Endothelial cell of umbilical vein (primary cell): ENCODE results near the gene GRAMD1A.

Experiments
- EZH2 ChIP-seq: IDR thresholded peaks from 2 replicates; pipeline ENCODE4 v1.6.1; 2012; ENCODE audit warnings: borderline replicate concordance, low read depth, mild to moderate bottlenecking, moderate library complexity, low read length, inconsistent platforms; ENCODE audit not compliant: severe bottlenecking
- FOS ChIP-seq: IDR thresholded peaks from 2 replicates; pipeline ENCODE4 v1.6.1; 2011; ENCODE audit warnings: mild to moderate bottlenecking, low read length, moderate library complexity, borderline replicate concordance; ENCODE audit not compliant: insufficient read depth
- POLR2A ChIP-seq: IDR thresholded peaks from 2 replicates; pipeline ENCODE4 v1.6.1; 2012; ENCODE audit warnings: low read depth, mild to moderate bottlenecking, control low read depth, low read length
- POLR2AphosphoS5 ChIP-seq: IDR thresholded peaks from 2 replicates; pipeline ENCODE4 v1.6.1; 2012; ENCODE audit warnings: low read depth, mild to moderate bottlenecking, control low read depth, low read length, moderate library complexity; ENCODE audit not compliant: insufficient read depth
- TF ChIP-seq, protein P1 (sequence below), 2 donors: IDR thresholded peaks; 1 replicate in 1 of 2; 2 replicates in 1 of 2; pipeline ENCODE4 v1.5.1; 2011; ENCODE audit warnings: low read length in 2 of 2, mild to moderate bottlenecking in 2 of 2, moderate library complexity in 2 of 2, control low read depth in 1 of 2, inconsistent platforms in 1 of 2, low read depth in 1 of 2; ENCODE audit not compliant: insufficient read depth in 1 of 2; ENCODE audit errors: extremely low read depth in 1 of 2
- TF ChIP-seq, protein P2 (sequence below): IDR thresholded peaks from 2 replicates; pipeline ENCODE4 v1.6.1; 2011; ENCODE audit not compliant: insufficient read depth, insufficient read length

DNA sequence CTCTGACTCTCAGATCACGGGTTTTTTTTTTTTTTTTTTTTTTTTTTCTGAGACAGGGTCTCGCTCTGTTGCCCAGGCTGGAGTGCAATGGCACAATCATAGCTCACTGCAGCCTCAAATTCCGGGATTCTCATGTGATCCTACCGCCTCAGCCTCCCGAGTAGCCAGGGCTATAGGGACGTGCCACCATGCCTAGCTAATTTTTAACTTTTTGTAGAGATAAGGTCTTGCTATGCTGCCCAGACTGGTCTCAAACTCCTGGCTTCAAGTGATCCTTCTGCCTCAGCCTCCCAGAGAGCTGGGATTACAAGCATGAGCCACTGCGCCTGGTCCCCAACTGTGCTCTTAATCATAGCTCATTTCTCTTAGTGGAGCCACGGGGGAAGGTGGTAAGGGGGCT lies 4.6 kb upstream of the GRAMD1A start:
- TF ChIP-seq, protein P1, sequence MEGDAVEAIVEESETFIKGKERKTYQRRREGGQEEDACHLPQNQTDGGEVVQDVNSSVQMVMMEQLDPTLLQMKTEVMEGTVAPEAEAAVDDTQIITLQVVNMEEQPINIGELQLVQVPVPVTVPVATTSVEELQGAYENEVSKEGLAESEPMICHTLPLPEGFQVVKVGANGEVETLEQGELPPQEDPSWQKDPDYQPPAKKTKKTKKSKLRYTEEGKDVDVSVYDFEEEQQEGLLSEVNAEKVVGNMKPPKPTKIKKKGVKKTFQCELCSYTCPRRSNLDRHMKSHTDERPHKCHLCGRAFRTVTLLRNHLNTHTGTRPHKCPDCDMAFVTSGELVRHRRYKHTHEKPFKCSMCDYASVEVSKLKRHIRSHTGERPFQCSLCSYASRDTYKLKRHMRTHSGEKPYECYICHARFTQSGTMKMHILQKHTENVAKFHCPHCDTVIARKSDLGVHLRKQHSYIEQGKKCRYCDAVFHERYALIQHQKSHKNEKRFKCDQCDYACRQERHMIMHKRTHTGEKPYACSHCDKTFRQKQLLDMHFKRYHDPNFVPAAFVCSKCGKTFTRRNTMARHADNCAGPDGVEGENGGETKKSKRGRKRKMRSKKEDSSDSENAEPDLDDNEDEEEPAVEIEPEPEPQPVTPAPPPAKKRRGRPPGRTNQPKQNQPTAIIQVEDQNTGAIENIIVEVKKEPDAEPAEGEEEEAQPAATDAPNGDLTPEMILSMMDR (IDR thresholded peaks at IDR 0.05; ENCODE audit: extremely low read depth in 1 of 2, insufficient read depth in 1 of 2, low read depth in 1 of 2, low read length in 2 of 2) = no peak
- TF ChIP-seq POLR2A = no peak
- TF ChIP-seq, protein P2, sequence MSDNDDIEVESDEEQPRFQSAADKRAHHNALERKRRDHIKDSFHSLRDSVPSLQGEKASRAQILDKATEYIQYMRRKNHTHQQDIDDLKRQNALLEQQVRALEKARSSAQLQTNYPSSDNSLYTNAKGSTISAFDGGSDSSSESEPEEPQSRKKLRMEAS = no peak
- no peak for TF ChIP-seq EZH2
- no peak for TF ChIP-seq FOS
- no peak for TF ChIP-seq POLR2AphosphoS5
